Stimulated activated CD4-positive, alpha-beta T cell treated with anti-CD3 and anti-CD28 coated beads, Interleukin-15, amount 100 ng/mL, for 24 hours (primary cell): Measurements from ENCODE around the gene ADRA2B.
"Not testable (repeated sequence)": the region's sequence is repeated elsewhere in the genome, so short reads cannot be mapped to it uniquely, and the experiment has no call there.

ENCODE experiments used
- DNase-seq: peaks from one replicate; pipeline ENCODE4 v3.0.0-alpha.2; 2020

The ADRA2B gene

GRCh38 chr2:96116424-96116878 lies at the start of gene ADRA2B:
TSS of gene ADRA2B (minus strand) at chr2:96116571. CDS start at chr2:96116149, 422 bp downstream.
- DNase-seq = peak; percentile 88

DNA sequence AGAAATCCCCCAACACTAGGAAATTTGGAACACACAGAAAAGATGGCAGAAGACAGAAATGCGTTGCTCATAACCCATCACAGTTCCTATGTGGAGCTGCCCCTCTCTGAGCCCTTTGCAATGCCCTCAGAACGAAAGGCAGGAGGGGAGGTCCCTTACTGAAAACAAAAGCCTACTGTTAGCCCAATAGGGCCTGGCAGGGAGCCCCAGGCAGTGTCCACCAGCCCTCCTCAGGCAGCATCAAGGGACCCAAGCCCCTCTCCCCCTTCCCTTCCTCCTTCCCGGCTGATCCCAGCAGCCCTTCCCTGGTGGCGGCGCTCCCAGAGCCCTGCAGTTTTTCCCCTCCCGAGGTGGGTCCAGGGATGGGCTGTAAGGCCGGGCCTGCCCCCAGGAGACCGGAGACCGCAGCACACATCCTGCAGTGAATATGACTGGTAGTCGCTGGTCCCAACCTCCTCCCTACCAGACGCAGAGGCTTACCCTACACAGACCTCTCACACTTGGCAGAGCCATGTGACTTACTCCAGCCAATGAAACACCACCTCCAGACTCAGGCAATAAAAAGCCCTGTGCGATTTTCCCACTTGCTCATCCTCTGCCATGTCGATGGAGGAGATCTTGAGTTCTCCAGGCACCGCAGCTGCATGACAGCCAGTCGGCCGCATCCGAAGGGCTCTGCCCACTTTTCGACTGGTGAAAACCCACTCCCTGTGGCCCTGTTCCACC lies 48.3 kb upstream of the ADRA2B start:
- DNase-seq = peak; percentile 82

- peak; percentile 91 for DNase-seq
Measured at GRCh38 chr2:96163768-96164429, 47.5 kb upstream of the ADRA2B start.

- no peak for DNase-seq
Measured at GRCh38 chr2:96163415-96163767, 47.0 kb upstream of the ADRA2B start.

GRCh38 chr2:96161898-96162297 lies 45.5 kb upstream of the ADRA2B start:
- DNase-seq = peak; percentile 31

- DNase-seq = not testable (repeated sequence)
Measured at GRCh38 chr2:96160366-96160765, 44.0 kb upstream of the ADRA2B start.

- peak; percentile 77 for DNase-seq
Measured at GRCh38 chr2:96159084-96159830, 42.9 kb upstream of the ADRA2B start.

GRCh38 chr2:96158554-96158940 lies 42.2 kb upstream of the ADRA2B start:
- DNase-seq = no peak

- DNase-seq = peak; percentile 99
Measured at GRCh38 chr2:96157649-96158553, 41.5 kb upstream of the ADRA2B start.

- DNase-seq = peak; percentile 45
Measured at GRCh38 chr2:96156926-96157648, 40.7 kb upstream of the ADRA2B start.

DNA sequence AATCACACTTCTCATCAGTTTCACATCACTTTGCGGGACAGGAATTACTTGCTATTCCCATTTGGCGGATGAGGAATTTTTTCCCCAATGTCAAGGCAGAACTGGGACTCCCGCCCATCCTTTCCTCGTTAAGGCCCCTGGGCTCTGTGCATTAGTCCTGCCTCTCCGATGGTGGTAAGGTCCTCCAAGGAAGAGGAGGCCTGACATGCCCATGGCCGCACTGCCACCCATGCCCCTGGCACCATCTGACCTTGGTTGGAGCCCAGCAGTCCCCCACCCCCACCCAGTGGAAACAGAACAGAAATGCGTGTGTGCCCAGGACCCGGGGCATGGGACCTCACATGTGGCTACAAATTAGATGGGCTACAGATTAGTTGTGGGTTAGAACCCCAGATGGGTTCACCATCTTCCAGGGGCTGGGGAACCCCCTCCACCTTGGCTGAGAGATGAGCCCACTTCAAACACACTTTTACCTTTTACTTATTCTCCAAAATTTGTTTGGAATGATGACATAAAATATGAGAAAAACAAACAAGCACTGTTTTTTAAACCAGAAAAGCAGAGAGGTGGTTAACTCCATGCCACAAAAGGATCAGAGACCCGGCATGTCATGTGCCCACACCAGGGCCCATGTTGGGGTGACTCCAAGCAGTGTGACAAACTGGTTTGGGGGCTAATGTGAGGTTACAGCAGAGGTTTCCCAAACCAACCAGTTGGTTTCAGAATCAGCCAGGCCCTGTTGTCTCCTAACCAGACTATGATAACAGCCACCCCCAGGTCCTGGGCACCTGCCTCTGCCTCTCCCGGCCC lies 39.8 kb upstream of the ADRA2B start:
- DNase-seq = peak; percentile 75

GRCh38 chr2:96154506-96155380 lies 38.4 kb upstream of the ADRA2B start:
- no peak for DNase-seq

DNA sequence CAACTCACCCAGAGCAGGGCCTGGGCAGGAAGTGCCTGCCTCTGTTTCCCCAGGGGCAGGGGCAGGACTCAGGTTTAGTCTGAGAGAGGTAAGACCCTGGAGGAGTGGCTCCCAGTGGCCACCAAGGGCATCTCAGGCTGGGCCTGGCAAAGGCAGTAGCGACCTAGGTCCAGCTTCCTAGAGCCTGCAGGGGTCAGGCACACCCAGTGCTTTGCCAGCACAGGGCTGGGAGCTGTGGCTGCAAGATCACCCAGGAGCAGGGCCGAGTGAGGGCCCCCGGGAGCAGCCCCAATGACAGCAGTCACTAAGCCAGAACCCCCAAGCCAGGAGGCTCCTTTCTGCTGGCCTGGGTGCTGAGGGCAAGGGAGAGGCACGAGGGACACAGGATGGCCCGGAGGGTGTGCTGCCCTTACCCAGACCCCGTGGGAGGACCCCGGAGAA lies 37.6 kb upstream of the ADRA2B start:
- DNase-seq = no peak

- no peak for DNase-seq
Measured at GRCh38 chr2:96153291-96153713, 36.9 kb upstream of the ADRA2B start.

GRCh38 chr2:96152304-96153161 lies 36.2 kb upstream of the ADRA2B start:
- DNase-seq = no peak

- no peak for DNase-seq
Measured at GRCh38 chr2:96151595-96152303, 35.4 kb upstream of the ADRA2B start.

- no peak for DNase-seq
Measured at GRCh38 chr2:96150791-96151594, 34.6 kb upstream of the ADRA2B start.
